ENCODE measurements around the gene GALNTL6.

Gene GALNTL6

DNA sequence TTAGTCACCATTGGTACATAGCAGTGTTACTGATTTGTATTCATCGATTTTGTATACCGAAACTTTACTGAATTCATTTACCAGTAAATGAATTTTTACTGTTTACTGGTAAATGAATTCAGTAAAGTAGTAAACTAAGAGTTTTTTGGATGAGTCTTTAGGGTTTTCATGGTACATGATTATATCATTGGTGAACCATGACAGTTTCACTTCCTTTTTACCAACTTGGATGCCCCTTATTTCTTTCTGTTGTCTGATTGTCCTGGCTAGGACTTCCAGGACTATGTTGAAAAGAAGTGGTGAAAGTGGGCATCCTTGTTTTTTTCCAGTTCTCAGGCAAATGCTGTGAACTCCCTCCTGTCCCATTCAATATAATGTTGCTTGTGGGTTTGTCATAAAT is 494.9 kb downstream of the GALNTL6 start:
- Histone ChIP-seq H3K9ac (ENCODE audit: low read length) (no peak overlapping the region), H3K27ac (ENCODE audit: low read depth, low read length) (no peak overlapping the region), H3K4me2 (ENCODE audit: low read depth, low read length, poor library complexity, severe bottlenecking) (no peak overlapping the region), H3K9me2 (replicated peaks; ENCODE audit: insufficient read depth, low read length) (no peaks in the 10 kb centered on the region), H4K20me1 (ENCODE audit: low read depth, low read length) (no peaks in the 10 kb centered on the region), H3K79me2 (ENCODE audit: insufficient read depth, low read length) (no peaks in the 10 kb centered on the region), H2AFZ (ENCODE audit: low read depth, low read length, severe bottlenecking) (no peak overlapping the region), H3K36me3 (ENCODE audit: low read length) (no peaks in the 10 kb centered on the region), H3K27me3 (ENCODE audit: low read length) (no peaks in the 10 kb centered on the region), H3F3A (ENCODE audit: insufficient read depth) (no peaks in the 10 kb centered on the region), H3K9me3 (ENCODE audit: insufficient read depth, low read length) (no peaks in the 10 kb centered on the region), H3K4me3 (ENCODE audit: insufficient read depth, low read length, poor library complexity, severe bottlenecking) (no peak overlapping the region)
- TF ChIP-seq CTCF (IDR thresholded peaks at IDR 0.05; ENCODE audit: insufficient read depth, low read length, poor library complexity, severe bottlenecking) (no peak), EZH2phosphoT487 (conservative IDR thresholded peaks at IDR 0.05; ENCODE audit: low read length) (no peak)

- H3K27ac ChIP-seq (ENCODE audit: low read depth, low read length): no peak overlapping the region
- no peak overlapping the region for H3K4me3 ChIP-seq (ENCODE audit: insufficient read depth, low read length, poor library complexity, severe bottlenecking)
- TF ChIP-seq CTCF (IDR thresholded peaks at IDR 0.05; ENCODE audit: insufficient read depth, low read length, poor library complexity, severe bottlenecking) (no peak), EZH2phosphoT487 (conservative IDR thresholded peaks at IDR 0.05; ENCODE audit: low read length) (no peak)
- no peaks in the 10 kb centered on the region for H3F3A ChIP-seq (ENCODE audit: insufficient read depth)
- no peaks in the 10 kb centered on the region for H3K79me2 ChIP-seq (ENCODE audit: insufficient read depth, low read length)
- no peaks in the 10 kb centered on the region for H3K36me3 ChIP-seq (ENCODE audit: low read length)
- H3K9ac ChIP-seq (ENCODE audit: low read length): no peak overlapping the region
- H2AFZ ChIP-seq (ENCODE audit: low read depth, low read length, severe bottlenecking): no peak overlapping the region
- no peaks in the 10 kb centered on the region for H3K9me2 ChIP-seq (replicated peaks; ENCODE audit: insufficient read depth, low read length)
- no peaks in the 10 kb centered on the region for H3K9me3 ChIP-seq (ENCODE audit: insufficient read depth, low read length)
- no peaks in the 10 kb centered on the region for H3K27me3 ChIP-seq (ENCODE audit: low read length)
- no peak overlapping the region for H3K4me2 ChIP-seq (ENCODE audit: low read depth, low read length, poor library complexity, severe bottlenecking)
- no peaks in the 10 kb centered on the region for H4K20me1 ChIP-seq (ENCODE audit: low read depth, low read length)
These were observed 498.5 kb downstream of the GALNTL6 start for GRCh38 chr4:172311682-172312081.

GRCh38 chr4:172323288-172323687 is 510.1 kb downstream of the GALNTL6 start:
- Histone ChIP-seq H3K27ac (ENCODE audit: low read depth, low read length) (no peak overlapping the region), H3K27me3 (ENCODE audit: low read length) (no peaks in the 10 kb centered on the region), H3K4me2 (ENCODE audit: low read depth, low read length, poor library complexity, severe bottlenecking) (no peak overlapping the region), H3K9me2 (replicated peaks; ENCODE audit: insufficient read depth, low read length) (no peaks in the 10 kb centered on the region), H3F3A (ENCODE audit: insufficient read depth) (no peaks in the 10 kb centered on the region), H3K36me3 (ENCODE audit: low read length) (no peaks in the 10 kb centered on the region), H3K9me3 (ENCODE audit: insufficient read depth, low read length) (no peaks in the 10 kb centered on the region), H4K20me1 (ENCODE audit: low read depth, low read length) (no peaks in the 10 kb centered on the region), H2AFZ (ENCODE audit: low read depth, low read length, severe bottlenecking) (no peak overlapping the region), H3K79me2 (ENCODE audit: insufficient read depth, low read length) (no peaks in the 10 kb centered on the region), H3K9ac (ENCODE audit: low read length) (no peak overlapping the region), H3K4me3 (ENCODE audit: insufficient read depth, low read length, poor library complexity, severe bottlenecking) (no peak overlapping the region)
- TF ChIP-seq EZH2phosphoT487 (conservative IDR thresholded peaks at IDR 0.05; ENCODE audit: low read length): no peak
- no peak for TF ChIP-seq CTCF (IDR thresholded peaks at IDR 0.05; ENCODE audit: insufficient read depth, low read length, poor library complexity, severe bottlenecking)
